Vagina (tissue), 2 donors: Measurements from ENCODE around the gene CDH3.

Experiments used
- POLR2A ChIP-seq, 2 donors: fragments of 450-650 bp; IDR thresholded peaks; one replicate each; pipeline ENCODE4 v1.6.1; 2017; ENCODE audit warnings: antibody characterized with exemption in 2 of 2, mild to moderate bottlenecking in 2 of 2, moderate library complexity in 2 of 2
- TF ChIP-seq, protein P1 (sequence below), 3 experiments: fragments of 450-650 bp in 2 of 3; fragments of 200-600 bp in 1 of 3; sonication (generic) in 1 of 3; IDR thresholded peaks; one replicate each; pipeline ENCODE4 v1.5.1; 2017 to 2019; ENCODE audit warnings: antibody characterized with exemption in 3 of 3, mild to moderate bottlenecking in 2 of 3, moderate library complexity in 2 of 3

DNA sequence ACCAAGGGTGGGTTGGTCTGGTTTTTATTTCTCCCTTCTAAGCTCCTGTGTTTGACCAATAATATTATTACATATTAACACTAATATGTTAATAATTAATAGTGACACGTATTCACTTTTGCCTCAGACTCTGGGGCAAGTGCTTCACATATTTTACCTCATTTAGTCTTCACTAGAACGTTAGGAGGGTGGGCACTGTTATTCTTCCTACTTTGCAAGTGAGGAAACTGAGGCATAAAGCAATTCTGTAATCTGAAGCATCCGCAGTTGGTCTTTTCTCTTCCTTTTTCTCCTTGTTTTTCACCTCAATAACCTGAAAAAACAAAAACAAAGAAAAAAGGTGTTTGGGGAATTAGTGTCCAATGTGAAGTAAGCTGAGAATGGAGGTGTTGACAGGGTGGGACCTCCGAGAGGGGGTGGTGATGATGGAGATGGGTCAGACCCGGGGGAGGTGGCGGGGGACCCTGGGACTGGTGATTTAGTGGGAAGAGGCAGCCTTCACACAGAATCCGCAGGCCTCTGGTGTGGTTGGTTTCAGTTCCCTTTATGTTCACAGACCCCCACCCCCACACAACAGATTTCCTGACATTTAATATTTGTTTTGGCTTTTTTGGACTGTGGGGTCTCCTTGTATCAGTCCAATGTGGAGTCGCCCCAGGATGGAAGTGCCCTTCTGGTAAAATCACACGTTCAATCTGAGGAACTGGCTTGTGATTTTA is 95.7 kb downstream of the CDH3 start:
- TF ChIP-seq, protein P1, sequence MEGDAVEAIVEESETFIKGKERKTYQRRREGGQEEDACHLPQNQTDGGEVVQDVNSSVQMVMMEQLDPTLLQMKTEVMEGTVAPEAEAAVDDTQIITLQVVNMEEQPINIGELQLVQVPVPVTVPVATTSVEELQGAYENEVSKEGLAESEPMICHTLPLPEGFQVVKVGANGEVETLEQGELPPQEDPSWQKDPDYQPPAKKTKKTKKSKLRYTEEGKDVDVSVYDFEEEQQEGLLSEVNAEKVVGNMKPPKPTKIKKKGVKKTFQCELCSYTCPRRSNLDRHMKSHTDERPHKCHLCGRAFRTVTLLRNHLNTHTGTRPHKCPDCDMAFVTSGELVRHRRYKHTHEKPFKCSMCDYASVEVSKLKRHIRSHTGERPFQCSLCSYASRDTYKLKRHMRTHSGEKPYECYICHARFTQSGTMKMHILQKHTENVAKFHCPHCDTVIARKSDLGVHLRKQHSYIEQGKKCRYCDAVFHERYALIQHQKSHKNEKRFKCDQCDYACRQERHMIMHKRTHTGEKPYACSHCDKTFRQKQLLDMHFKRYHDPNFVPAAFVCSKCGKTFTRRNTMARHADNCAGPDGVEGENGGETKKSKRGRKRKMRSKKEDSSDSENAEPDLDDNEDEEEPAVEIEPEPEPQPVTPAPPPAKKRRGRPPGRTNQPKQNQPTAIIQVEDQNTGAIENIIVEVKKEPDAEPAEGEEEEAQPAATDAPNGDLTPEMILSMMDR (IDR thresholded peaks at IDR 0.05) = no peak
- no peak for TF ChIP-seq POLR2A (IDR thresholded peaks at IDR 0.05)
